MM.1S (cell line): ENCODE data around the gene SIRPA.

ENCODE experiments used
- CTCF ChIP-seq: fragments of 300-600 bp; sonication (generic); IDR thresholded peaks from 2 replicates; pipeline ENCODE4 v1.5.1; 2016; ENCODE audit warnings: antibody characterized with exemption, low read length, mixed read lengths
- EZH2 ChIP-seq: fragments of 300-600 bp; sonication (generic); optimal IDR thresholded peaks from 2 replicates; pipeline ENCODE3; 2017; ENCODE audit warnings: low read depth, mild to moderate bottlenecking, antibody characterized with exemption, low read length, mixed read lengths
- EZH2phosphoT487 ChIP-seq: fragments of 300-600 bp; sonication (generic); IDR thresholded peaks from 2 replicates; pipeline ENCODE4 v1.6.1; 2018; ENCODE audit warnings: antibody characterized with exemption, low read length

DNA sequence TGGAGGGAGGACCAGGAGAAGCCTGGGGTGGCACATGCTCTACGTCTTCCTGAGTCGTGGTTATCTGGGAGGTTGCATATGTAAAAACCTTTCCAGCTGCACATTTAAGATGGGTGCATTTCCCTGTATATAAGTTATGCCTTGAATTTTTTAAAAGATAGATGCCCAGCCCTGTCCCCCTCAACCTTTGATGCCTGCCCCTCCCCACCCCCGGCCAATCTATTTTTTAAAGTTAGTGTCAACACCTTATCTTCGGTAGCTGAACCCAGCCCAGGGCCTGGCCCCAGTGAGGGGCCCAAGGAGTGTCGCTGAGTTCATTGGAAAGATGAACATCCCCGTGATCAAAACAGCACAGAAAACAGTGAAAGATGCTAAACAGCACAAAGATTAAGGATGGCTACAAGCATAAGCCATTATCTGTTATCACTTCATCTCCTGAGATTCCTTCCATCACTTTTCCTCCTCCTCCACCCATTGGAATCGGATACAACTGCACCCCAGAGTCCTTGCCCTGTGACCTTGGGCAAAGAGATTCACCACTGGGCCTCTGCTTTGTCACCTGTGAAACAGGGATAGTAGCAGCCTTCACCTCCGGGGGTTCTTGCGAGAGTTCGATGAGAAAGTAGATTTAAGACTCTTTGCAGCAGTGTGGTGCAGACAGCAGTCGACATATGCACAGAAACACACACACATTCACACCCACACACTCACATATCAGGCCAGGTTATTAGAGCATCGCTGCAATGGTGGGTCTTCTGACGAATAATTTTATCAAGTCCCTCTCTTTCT lies 47.5 kb downstream of the SIRPA start:
- TF ChIP-seq CTCF (no peak), EZH2 (no peak), EZH2phosphoT487 (no peak)
